Measurements from ENCODE around the gene NPC2.

The NPC2 gene

DNA sequence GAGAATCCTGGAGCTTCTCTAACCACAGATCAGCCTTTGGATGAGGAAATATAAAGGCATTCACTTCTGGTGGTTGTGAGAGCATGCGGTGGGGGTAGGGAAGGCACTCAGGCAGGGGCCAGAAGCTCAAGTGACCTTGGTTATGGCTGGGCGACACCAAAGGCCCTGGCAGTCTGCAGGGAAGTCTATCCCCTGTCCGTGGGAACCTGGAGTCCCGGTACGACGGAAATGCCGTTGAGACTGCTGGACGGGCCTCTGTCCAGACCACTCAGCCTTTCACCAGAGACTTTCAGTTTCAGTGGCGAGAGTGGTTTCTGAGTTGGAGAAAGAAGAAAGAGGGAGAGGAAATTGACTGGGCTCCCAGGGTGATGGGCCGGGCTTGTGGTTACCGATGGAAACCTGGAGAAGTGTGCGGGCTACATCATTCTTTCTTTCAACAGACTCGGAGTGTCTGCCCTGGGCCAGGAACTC, 21.4 kb upstream of the NPC2 start:
- peak; percentile 84 for DNase-seq (ENCODE audit: low read depth)
- TF ChIP-seq, protein P1, sequence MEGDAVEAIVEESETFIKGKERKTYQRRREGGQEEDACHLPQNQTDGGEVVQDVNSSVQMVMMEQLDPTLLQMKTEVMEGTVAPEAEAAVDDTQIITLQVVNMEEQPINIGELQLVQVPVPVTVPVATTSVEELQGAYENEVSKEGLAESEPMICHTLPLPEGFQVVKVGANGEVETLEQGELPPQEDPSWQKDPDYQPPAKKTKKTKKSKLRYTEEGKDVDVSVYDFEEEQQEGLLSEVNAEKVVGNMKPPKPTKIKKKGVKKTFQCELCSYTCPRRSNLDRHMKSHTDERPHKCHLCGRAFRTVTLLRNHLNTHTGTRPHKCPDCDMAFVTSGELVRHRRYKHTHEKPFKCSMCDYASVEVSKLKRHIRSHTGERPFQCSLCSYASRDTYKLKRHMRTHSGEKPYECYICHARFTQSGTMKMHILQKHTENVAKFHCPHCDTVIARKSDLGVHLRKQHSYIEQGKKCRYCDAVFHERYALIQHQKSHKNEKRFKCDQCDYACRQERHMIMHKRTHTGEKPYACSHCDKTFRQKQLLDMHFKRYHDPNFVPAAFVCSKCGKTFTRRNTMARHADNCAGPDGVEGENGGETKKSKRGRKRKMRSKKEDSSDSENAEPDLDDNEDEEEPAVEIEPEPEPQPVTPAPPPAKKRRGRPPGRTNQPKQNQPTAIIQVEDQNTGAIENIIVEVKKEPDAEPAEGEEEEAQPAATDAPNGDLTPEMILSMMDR (conservative IDR thresholded peaks at IDR 0.05; ENCODE audit: control insufficient read depth, insufficient read depth, low read depth, low read length): no peak
- H3K4me3 ChIP-seq (ENCODE audit: control insufficient read depth, low read depth, low read length): peak overlapping the region; percentile 3

DNA sequence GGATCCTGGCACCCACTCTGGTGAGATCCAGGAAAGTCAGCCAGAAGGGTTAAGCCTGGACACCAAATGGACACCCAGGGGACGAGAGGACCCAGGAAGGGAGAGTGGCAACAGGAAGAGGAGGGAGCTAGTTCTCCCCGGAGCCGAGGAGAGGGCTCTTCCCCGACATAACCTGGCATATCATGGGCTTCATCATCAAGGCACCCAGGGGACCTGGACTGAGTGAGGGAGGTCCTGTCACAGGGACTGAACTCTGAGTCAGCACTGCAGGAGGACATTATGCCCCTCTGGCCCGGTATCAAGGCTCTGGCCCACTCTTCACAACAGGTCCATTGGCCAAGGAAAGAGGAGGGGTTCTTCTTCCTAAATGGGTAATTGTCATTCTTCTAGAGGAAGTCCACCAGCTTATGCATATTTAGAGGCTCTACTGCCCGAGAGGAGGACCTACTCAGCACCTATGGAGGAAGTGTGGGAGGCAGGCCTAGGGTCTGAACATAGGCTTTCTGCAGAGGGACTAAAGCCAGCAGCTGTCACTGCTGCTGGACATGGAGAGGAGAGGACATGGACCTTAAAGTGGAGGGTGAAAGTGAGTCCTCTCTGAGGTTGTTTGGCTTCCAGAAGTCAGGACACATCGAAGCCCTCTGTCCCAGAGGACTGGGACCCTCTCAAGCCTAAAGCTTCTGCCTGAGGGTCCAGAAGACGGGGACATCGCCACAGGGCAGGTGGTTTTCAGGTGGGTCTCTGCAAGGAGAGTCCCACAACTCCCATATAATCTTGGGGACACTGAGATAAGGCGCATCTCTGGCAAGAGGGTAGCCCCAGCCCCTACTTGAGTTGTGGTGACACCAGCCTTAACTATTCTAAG, 19.1 kb upstream of the NPC2 start:
- TF ChIP-seq, protein P1 (conservative IDR thresholded peaks at IDR 0.05; ENCODE audit: control insufficient read depth, insufficient read depth, low read depth, low read length): no peak
- DNase-seq (ENCODE audit: low read depth): no peak

DNA sequence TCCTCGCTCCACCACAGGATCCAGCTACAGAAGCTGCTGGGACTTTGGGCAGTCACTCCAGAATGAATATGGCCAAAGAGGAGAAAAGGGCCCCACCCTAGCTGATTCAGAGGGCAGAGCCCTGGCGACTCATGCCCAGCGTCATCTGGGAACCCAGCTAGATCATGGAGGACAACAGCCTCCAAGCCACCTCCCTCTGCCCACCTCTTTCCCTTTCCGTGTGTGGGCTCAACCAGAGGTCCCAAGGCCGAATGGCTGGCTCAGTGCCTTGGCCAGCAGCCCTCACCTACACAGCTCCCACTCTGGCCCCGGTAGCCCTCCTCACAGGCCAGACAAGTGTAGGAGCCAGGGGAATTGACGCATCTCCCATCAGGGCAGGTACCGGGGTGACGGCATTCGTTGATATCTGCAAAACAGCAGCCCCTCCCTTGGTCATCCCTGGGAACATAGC, 17.9 kb upstream of the NPC2 start:
- DNase-seq (ENCODE audit: low read depth): peak; percentile 87
- TF ChIP-seq, protein P1 (conservative IDR thresholded peaks at IDR 0.05; ENCODE audit: control insufficient read depth, insufficient read depth, low read depth, low read length): no peak
- H3K4me3 ChIP-seq (ENCODE audit: control insufficient read depth, low read depth, low read length): no peak overlapping the region

More for the DNA sequence above, 19.1 kb upstream of the NPC2 start:
- H3K4me3 ChIP-seq (ENCODE audit: control insufficient read depth, low read depth, low read length): no peak overlapping the region

DNA sequence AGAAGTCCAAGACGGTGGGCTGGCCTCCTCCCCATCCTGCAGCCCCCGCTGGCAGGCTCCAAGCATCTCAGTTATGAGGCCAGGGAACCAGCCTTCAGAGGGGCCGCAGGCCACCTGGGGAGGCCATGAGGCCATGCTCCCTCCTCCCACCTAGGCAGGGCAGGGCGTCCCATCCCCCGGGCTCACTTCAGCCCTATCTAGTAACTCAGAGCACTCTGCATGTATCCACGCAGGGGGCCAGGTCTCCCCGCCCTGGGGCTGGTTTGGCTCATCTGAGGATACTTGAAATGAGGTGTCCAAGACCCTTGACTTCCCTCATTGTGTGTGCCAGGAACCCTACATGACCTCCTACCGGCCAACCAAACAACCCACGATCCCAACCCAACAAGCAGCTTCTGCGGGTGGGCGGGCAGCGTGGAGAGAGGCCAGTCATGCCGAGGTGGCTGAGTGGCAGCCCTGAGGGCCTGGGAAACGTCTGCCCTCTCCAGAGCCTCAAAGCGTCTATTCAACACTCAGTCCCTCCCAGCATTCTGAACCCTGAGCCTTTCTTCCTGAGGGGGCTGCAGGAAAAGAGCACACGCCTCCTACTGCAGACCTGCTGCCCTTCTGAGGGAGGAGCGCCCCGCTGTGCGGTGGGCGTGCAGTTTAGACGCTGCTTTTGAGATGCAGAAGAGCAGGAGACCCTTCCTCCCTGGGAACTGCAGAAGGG, 17.3 kb upstream of the NPC2 start:
- TF ChIP-seq, protein P1 (conservative IDR thresholded peaks at IDR 0.05; ENCODE audit: control insufficient read depth, insufficient read depth, low read depth, low read length): no peak
- no peak overlapping the region for H3K4me3 ChIP-seq (ENCODE audit: control insufficient read depth, low read depth, low read length)
- peak; percentile 72 for DNase-seq (ENCODE audit: low read depth)

DNA sequence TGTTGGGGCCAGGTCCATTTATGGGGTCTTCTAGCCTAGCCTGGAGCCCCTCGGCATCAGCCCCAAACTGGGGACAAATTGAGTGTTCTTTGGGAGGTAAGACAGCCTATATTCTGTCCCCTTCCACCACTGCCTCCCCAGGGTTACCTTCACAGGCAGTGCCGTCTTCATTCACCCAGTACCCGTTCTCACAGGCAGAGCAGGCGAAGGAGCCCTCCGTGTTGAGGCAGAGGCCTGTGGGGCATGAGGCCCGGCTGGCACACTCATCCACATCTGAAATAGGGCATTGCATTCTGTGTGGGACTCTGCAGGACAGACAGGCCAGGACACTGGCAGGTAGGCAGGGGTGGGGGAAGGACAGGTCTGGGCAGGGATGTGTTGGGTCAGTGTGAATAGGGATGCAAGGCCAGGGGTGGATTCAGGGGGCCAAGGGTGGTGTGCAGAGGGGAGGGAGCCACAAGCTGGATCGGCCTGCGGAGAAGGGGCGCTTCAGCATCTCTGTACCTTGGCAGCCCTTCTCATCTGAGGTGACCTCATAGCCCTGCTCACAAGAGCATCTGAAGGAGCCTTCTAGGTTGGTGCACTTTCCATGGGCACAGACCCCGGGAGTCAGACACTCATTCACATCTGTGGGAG, 16.6 kb upstream of the NPC2 start:
- no peak overlapping the region for H3K4me3 ChIP-seq (ENCODE audit: control insufficient read depth, low read depth, low read length)
- TF ChIP-seq, protein P1 (conservative IDR thresholded peaks at IDR 0.05; ENCODE audit: control insufficient read depth, insufficient read depth, low read depth, low read length): no peak
- DNase-seq (ENCODE audit: low read depth): no peak

DNA sequence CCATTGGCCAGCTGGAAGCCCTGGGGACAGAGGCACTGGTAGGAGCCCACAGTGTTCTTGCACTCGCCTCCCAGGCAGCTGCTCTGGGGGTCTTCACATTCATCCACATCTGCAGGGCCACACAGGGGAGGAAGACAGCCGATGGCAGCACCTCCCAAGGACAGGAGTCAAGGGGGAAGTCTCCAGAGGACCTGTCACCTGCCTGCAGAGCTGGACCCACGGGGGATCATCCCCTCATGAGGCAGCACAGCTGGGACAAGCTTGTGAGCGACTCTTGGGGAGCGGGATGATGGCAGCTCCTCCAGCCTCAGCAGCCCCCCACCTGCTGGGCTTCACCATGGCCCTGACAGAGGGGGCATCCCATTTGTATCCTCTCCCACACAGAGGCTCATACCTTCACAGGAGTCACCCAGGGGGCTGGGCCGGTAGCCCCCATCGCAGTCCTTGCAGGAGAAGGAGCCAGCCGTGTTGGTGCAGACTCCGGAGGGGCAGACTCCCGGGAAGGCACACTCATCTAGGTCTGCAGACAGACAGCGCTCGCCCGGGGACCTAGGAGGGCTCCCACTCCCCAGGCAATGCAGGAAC, 15.8 kb upstream of the NPC2 start:
- TF ChIP-seq, protein P1 (conservative IDR thresholded peaks at IDR 0.05; ENCODE audit: control insufficient read depth, insufficient read depth, low read depth, low read length): no peak

More for the DNA sequence above, 15.8 kb upstream of the NPC2 start:
- no peak for DNase-seq (ENCODE audit: low read depth)
- no peak overlapping the region for H3K4me3 ChIP-seq (ENCODE audit: control insufficient read depth, low read depth, low read length)

All from fibroblast of mammary gland (primary cell).